Measurements from ENCODE around the gene LALBA. TPM values are rescaled to one million over a fixed set of nuclear protein-coding genes. Genes with fewer than 3 reads are reported as not detected.
"Not testable (repeated sequence)": the region's sequence is repeated elsewhere in the genome, so short reads cannot be mapped to it uniquely, and the experiment has no call there.

LALBA gene
- polyA plus RNA-seq (ENCODE audit: insufficient read length in 3 of 3), result not detected

DNA sequence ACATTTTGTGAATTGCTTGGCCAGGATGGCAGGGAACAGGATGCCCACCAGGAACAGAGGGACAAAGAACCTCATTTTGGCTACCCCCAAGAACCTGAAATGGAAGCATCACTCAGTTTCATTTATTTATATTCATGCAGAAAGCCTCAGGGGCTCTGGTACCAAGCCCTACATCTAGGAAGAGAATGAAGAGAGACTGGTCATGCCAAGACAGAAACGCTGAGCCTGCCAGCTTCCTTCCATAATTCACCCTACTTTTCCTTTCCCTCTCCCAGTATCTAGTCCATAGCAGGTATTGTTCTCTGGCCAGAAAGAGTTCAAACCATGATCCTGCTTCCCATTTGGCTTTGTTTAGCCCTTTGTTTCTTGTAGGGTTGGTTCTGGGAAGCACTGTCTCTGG is at the start of gene LALBA:
Gene LALBA, minus strand, starts transcription at position 101 of the 400 bp plus-strand sequence. Its CDS starts 26 bp downstream, at position 75.
- no peak for DNase-seq (ENCODE audit: low read depth in 3 of 3, low spot score in 2 of 3)

DNA sequence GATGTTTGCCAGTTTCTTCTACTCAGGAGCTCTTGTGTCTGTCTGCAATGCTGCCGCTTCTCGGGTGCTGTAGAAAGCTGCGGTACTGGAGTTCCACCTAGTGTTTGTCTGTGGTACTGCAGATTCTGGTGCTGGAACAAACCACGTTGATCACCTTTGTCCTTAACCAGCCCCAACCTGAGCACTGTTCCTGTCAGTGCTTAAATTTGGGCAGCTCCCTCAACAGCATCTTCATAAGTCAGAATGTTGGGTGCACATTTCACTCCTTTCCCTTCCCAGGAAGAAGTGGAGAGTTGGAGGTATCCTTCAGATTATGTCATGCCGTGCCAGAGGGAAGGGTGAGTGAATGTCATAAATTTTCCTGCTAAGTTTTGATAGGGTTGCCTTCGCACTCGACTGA is 48.7 kb upstream of the LALBA start:
- peak; percentile 58 to 66 (median 63) for DNase-seq (ENCODE audit: low read depth in 3 of 3, low spot score in 2 of 3)

- no peak for DNase-seq (ENCODE audit: low read depth in 3 of 3, low spot score in 2 of 3)
Observed at GRCh38 chr12:48615681-48616080, 45.8 kb upstream of the LALBA start.

DNA sequence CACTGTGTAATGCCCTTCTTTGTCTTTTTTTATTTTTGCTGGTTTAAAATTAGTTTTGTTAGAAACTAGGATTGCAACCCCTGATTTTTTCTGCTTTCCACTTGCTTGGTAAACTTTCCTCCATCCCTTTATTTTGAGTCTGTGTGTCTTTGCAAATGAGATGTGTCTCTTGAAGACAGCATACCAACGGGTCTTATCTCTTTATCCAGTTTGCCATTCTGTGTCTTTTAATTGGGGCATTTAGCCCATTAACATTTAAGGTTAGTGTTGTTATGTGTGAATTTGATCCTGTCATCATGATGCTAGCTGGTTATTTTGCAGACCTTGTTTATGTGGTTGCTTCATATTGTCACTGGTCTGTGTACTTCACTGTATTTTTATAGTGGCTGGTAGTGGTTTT is 43.5 kb upstream of the LALBA start:
- no peak for DNase-seq (ENCODE audit: low read depth in 3 of 3, low spot score in 2 of 3)

- DNase-seq (ENCODE audit: low read depth in 3 of 3, low spot score in 2 of 3), result no peak
Observed at GRCh38 chr12:48602192-48602989, 32.5 kb upstream of the LALBA start.

GRCh38 chr12:48601013-48601756 is 31.3 kb upstream of the LALBA start:
- no peak for DNase-seq (ENCODE audit: low read depth in 3 of 3, low spot score in 2 of 3)

DNA sequence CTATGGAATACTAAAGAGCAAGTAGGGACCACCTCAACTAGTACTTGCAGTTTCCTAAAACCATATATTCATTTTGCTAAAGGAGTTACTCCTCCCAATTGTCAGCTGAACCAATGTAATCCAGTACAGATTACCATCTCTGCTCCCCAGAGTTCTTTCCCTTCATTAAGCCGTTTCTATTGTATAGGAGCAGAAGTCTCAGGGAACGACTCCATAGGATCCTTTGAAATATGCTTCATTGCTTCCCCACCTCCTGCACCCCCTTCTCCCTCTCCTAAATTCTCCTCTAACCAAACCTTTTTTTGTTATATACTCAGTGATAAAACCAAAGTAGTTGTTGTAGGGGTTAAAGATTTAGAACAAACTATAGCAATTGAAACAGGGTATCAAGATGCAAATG is 30.7 kb upstream of the LALBA start:
- no peak for DNase-seq (ENCODE audit: low read depth in 3 of 3, low spot score in 2 of 3)

DNA sequence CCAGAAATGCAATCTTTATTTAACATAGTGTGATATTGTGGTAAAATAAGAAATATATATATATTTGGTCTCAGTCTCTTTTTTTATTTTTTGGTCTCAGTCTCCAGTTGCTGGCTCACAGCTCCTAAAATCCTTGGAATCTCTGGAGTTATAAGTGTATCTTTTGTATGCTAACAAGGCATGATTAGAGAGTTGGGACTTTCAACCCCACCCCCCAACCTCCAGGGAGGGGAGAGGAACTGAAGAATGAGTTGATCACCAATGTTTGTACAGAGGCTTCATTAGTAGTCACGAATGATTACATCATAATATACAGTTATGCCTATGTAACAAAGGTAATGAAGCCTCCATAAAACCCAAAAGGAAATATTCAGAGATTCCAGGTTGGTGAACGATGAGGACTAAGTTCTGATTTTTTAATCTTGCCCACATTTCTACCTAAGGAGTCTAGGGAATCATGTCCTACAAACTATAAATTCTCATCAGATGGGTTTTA is 22.8 kb upstream of the LALBA start:
- DNase-seq (ENCODE audit: low read depth in 3 of 3, low spot score in 2 of 3), result no peak

- no peak for DNase-seq (ENCODE audit: low read depth in 3 of 3, low spot score in 2 of 3)
Observed at GRCh38 chr12:48586361-48586760, 16.5 kb upstream of the LALBA start.

- no peak for DNase-seq (ENCODE audit: low read depth in 3 of 3, low spot score in 2 of 3)
Observed at GRCh38 chr12:48583728-48584127, 13.9 kb upstream of the LALBA start.

GRCh38 chr12:48580831-48581230 is 11.0 kb upstream of the LALBA start:
- DNase-seq (ENCODE audit: low read depth in 3 of 3, low spot score in 2 of 3), result no peak

GRCh38 chr12:48572326-48572725 is 2.5 kb upstream of the LALBA start:
- DNase-seq (ENCODE audit: low read depth in 3 of 3, low spot score in 2 of 3), result no peak

DNA sequence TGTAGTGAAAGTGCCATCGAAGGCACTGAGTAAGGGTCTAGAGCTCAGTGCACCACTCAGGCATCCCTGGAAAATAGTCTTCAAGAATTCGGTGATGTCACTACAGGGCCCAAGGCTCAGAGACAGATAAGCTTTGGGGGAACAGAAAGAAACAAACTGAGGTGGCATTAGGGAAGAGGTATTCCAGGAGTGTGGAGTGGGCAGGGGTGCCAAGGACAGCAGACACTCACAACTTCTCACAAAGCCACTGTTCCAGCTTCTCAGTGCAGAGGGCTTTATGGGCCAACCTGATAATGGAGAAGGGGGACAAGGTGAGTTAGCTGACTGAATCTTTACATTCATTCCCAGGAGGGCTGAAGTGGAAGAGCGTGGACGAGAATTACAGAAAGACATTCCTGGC is 2.1 kb downstream of the LALBA start:
- no peak for DNase-seq (ENCODE audit: low read depth in 3 of 3, low spot score in 2 of 3)

- no peak for DNase-seq (ENCODE audit: low read depth in 3 of 3, low spot score in 2 of 3)
Observed at GRCh38 chr12:48557919-48558318, 11.9 kb downstream of the LALBA start.

DNA sequence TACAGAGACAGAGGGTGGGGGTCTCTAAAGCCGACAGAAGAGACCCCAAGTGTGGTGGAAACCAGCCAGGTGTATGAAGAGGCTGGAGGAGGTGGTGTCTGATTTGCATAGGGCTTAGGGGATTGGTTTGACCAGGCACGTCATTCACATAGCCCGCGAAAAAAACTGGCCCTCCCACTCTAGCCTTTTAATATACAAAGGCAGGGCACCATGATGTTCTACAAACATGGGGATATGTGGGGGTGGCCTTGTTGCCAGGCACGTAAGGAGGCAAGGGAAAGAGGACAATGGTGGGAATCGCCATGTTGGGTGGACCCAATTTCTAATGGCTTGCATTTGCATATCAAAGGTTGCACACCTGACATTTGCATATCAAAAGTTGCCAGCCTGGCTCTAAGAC is 13.2 kb downstream of the LALBA start:
- DNase-seq (ENCODE audit: low read depth in 3 of 3, low spot score in 2 of 3), result no peak

- DNase-seq (ENCODE audit: low read depth in 3 of 3, low spot score in 2 of 3), result not testable (repeated sequence)
Observed at GRCh38 chr12:48553666-48554343, 16.0 kb downstream of the LALBA start.

DNA sequence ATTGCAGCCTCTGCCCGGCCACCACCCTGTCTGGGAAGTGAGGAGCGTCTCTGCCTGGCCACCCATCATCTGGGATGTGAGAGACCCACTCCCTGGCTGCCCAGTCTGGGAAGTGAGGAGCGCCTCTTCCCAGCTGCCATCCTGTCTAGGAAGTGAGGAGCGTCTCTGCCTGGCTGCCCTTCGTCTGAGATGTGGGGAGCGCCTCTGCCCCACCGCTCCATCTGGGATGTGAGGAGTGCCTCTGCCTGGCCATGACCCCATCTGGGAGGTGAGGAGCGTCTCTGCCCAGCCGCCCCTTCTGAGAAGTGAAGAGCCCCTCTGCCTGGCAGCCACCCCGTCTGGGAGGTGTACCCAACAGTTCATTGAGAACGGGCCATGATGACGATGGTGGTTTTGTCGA is 18.2 kb downstream of the LALBA start:
- DNase-seq (ENCODE audit: low read depth in 3 of 3, low spot score in 2 of 3), result not testable (repeated sequence)

- DNase-seq (ENCODE audit: low read depth in 3 of 3, low spot score in 2 of 3), result not testable (repeated sequence)
Observed at GRCh38 chr12:48547012-48547411, 22.8 kb downstream of the LALBA start.

GRCh38 chr12:48545833-48546469 is 23.9 kb downstream of the LALBA start:
- DNase-seq (ENCODE audit: low read depth in 3 of 3, low spot score in 2 of 3), result no peak

DNA sequence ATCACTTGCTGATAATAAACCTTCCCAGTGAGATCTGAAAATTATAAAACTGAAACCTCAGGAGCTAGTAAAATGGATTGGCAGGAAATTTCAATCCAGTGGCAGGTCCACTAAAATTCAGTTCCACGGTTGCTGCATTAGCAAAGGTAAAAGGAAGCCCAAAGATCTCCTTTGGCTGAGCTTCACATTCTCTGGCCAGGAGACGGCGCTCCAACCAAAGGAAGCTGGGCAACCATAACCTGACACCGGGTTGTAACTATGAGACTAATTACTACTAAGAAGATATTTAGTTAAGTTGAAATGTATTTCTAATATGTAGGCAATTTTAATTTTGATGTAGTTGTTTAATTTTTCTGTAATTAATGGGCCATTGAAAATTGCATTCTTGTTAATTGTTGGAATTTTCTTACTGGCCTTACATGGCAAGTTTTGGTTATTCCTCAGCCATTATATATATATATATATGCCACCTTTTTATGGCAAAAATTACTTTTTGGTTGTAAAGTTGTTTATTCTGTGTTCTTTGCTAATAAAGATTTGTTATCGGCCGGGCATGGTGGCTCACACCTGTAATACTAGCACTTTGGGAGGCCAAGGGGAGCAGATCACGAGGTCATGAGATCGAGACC is 27.4 kb downstream of the LALBA start:
- peak in 1 of 3 donors; percentile 3 for DNase-seq (ENCODE audit: low read depth in 3 of 3, low spot score in 2 of 3)
